HG03432 (cell line): ENCODE measurements around the gene CAMSAP1.
A peak's percentile ranks its signal among the peaks of the same experiment; 100 is the strongest.
"Not testable (repeated sequence)": the region's sequence is repeated elsewhere in the genome, so short reads cannot be mapped to it uniquely, and the experiment has no call there.

Source experiments
- ATAC-seq: cut with Tn5 transposase; IDR thresholded peaks from one replicate; pipeline ENCODE4 v1.9.1; 2021; ENCODE audit warnings: mild to moderate bottlenecking, moderate library complexity; ENCODE audit not compliant: unreplicated experiment

Gene CAMSAP1

DNA sequence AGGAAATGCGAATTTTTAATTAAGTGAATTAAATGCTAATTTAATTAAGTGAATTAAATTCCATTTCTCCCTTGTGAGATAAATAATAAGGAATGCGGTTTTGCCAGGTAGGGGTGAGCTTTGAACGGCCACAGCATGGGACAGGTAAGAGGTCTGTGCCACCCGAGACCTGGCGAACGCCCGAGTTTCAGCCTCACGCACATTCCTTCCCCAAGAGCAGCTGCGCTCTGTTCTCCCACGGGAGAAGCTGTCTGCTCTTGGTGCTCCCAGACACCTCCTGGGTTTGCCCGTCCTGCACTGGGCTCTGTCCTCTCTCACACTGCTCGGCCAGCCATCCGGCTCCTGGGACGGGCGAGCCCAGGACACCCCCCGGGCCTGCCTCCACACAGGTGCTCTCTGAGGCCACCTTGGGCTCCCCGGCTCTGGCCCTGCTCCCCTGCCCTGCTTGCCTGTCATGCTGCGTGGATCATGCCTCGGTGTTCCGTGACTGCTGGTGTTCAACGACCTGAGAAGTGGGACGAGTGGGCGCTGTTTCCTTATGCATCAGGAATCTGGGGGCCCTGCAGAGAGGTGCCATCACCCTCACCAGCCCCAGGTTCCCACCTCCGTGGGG lies 13.7 kb upstream of the CAMSAP1 start:
- ATAC-seq, result no peak

DNA sequence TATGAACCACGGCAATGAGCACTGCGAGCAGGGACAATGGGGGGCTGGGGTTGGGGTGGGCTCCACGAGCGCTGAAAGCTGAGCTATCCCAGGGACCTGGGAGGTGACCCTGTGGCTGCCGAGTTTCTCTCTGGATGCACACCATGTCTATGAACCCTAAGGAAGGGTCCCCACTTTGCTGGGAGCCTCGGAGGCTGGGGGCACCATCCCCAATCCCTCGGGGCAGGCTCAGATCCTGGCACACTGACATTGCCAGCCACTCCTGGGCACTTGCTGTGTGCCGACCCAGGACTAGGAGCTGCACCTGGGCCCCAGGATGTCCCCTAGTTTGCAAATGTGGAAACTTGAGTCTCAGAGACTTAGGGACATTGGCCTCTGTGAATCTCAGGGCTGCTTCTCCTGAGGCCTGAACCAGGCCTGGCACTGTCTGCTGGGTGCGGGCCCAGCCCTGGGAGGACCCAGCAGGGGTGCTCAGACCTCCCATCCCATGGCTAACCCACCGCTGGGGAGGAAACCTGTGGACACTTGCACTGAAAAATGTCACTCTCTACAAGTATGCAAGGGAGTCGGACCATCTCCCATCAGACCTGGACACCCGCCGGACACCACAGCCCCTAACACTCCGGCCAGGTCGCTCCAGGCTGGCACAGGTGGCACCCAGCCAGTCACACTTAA lies 13.0 kb upstream of the CAMSAP1 start:
- ATAC-seq, result no peak

DNA sequence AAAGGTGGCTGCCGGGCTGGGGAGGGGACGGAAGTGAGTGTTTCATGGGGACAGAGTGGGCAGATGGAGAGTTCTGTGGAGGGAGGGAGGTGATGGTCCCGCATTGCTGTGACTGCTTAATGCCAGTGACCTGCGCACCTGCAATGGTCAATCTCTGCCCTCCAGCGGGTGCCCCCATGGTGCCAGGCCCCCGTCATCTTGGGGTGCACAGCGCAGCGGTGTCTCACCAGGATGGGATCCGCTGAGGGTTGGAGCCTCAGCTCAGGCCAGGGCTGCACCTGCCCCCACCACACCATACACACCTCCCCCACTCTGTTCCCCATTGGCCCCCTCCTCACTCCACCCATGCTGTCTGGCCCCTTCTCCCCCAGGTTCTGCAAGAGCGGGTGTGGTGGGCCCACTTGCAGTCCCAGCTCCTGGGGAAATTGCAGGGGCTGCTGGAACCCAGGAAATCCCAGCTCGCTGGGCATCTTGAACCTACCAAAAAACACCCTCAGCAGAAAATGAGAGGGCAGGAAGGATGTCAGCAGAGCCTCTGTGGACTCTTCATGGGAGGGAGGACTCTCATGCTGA lies 12.1 kb upstream of the CAMSAP1 start:
- ATAC-seq, result no peak

- not testable (repeated sequence) for ATAC-seq
These were observed 8.9 kb upstream of the CAMSAP1 start for GRCh38 chr9:135916227-135916626.

DNA sequence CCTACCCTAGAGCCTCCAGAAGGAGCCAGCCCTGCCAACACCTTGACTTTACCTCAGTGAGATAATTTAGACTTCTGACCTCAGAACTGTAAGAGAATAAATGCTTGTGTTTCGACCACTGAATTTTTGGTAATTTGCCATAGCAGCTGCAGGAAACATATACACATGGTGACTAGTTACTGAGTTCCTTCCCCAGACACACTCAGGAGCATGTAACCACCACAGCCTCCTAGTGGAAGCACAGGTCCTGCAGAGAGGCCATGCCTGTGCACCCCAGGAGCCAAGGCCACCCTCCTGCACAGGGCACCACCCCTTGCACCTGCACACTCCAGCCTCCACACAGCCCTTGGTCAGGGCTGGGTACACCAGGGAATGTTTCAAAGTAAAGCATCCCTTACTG lies 7.6 kb upstream of the CAMSAP1 start:
- ATAC-seq, result no peak

GRCh38 chr9:135911233-135911632 lies 3.9 kb upstream of the CAMSAP1 start:
- not testable (repeated sequence) for ATAC-seq

- ATAC-seq, result no peak
These were observed 3.4 kb upstream of the CAMSAP1 start for GRCh38 chr9:135910757-135911156.

- ATAC-seq, result no peak
These were observed 2.9 kb upstream of the CAMSAP1 start for GRCh38 chr9:135910216-135910615.

DNA sequence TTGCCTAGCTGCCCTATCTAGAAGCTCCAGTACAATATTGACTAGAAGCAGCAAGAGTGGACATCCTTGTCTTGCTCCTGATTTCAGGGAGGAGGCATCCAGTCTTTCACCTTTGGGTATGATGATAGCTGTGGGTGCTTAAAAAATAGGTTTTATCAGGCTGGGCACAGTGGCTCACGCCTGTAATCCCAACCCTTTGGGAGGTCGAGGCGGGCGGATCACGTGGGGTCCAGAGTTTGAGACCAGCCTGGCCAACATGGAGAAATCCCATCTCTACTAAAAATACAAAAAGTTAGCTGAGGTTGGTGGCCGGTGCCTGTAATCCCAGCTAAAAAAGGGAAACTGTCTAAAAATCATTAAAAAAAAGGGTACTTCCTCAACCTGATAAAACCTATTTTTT lies 2.0 kb upstream of the CAMSAP1 start:
- ATAC-seq, result no peak

DNA sequence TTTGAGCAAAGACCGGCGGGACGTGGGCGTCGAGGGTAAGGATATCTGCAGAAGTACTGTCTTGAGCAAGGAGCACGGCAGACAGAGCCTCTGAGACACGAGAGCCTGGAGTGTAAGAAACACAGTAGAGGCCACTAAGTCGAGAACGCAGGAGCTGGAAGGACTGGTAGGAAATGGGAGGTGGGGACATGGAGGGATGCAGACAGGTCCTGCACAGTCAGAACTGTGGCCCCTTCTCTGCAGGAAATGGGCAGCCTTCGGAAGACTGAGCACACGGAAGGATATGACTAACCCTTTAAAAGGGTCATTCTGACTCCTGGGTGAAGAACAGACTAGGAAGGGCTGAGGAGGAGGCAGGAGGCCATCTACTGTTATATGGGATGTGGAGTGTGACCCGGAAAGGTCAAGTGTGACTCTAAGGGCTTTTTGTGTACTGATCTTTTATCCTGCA lies 1.4 kb upstream of the CAMSAP1 start:
- ATAC-seq, result no peak

GRCh38 chr9:135908093-135908753 lies 877 bp upstream of the CAMSAP1 start:
- ATAC-seq, result no peak

GRCh38 chr9:135907006-135907430 lies 328 bp downstream of the CAMSAP1 start:
- ATAC-seq, result peak; percentile 23

- peak; percentile 20 for ATAC-seq
These were observed 898 bp downstream of the CAMSAP1 start for GRCh38 chr9:135906291-135907005.

DNA sequence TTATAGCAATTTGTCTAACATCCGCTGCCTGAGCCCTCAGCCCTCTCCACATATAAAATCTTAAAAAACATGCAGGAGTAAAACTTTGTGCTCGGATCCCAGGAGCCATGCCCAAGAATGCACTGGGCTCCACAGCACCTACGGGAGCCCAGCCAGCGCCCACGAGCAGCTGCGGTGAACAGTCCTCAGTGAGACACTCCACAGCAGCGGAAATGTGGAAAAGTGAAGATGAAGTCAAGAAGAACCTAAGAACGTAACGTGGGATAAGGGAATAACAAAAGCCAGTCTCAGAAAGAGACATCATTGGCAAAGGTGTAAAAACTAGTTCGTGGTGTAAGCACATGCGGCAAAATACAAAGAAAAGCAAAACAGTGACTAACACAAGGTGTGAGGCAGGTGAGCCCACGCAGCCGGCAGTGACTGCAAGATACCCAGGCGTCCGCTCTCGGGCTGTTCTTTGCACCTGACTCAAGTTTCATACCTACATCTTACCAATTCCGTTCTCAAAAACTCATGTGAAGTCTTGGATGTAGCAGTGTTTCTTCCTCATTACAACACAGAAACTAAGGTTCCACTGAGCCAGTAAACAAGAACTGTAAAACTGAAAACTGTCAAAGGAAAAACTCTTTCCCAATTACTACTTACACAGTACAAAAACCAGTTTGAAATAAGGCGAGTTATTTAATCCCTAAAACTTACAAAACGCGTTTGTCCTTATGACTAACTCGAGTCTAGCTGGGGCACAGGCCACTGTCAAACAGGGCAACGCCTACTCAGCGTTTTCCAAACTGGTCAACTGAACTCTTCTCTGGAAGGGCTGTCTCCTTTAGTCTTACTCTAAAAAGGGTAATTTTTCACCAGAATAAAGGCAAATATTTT lies 1.7 kb downstream of the CAMSAP1 start:
- ATAC-seq, result no peak

- no peak for ATAC-seq
These were observed 3.4 kb downstream of the CAMSAP1 start for GRCh38 chr9:135903786-135904520.

GRCh38 chr9:135903358-135903656 lies 4.0 kb downstream of the CAMSAP1 start:
- ATAC-seq, result no peak

DNA sequence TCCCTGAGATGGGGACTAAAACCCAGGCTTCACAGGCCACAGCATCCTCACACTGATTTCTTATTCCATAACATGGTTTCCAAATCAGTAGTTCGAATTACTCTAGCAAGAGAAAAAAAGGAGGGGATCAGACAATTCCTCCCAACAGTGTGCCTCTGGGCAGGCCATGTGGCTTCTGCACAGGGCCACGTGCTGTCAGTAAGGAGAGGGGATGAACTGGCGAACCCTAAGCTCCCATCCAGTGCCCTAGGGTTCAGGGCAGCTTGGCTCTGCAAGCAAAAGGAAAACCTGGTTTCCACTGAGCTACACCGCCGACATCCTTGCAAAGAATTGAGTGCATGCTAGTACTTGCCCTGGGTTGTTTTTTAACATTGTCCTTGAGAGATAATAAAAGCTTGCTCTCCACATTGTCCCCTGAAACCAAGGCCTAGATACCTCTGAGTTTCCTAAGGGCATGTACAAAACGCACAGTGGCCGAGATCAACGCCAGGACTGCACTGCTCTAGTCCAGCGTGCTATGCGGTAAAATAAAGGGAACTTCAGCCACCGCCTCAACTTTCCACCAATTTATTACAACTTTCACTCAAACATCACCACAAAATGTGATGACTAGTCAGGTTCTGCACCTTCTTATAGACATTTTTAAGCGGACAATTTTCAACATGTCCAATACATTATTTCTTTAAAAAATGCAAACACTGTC lies 4.5 kb downstream of the CAMSAP1 start:
- ATAC-seq, result no peak

- ATAC-seq, result no peak
These were observed 5.5 kb downstream of the CAMSAP1 start for GRCh38 chr9:135901826-135902225.
